Sigmoid colon (tissue), 7 donors: ENCODE measurements around the gene ZFAND3. TPM values are rescaled to one million over a fixed set of nuclear protein-coding genes. Genes with fewer than 3 reads are reported as not detected.

ENCODE experiments used
- DNase-seq: peaks from one replicate; pipeline ENCODE4 v3.0.0-alpha.2; 2019
- H3K27ac ChIP-seq, 4 donors: fragments of 200-600 bp; sonication (generic); one replicate each; pipeline ENCODE4 v1.5.1; 2016 to 2019; ENCODE audit warnings: mild to moderate bottlenecking in 1 of 4
- H3K27me3 ChIP-seq, 3 donors: fragments of 200-600 bp; sonication (generic); one replicate each; pipeline ENCODE4 v1.5.1; 2019; ENCODE audit warnings: mild to moderate bottlenecking in 1 of 3
- H3K36me3 ChIP-seq, 4 donors: fragments of 200-600 bp; sonication (generic); one replicate each; pipeline ENCODE4 v1.5.1; 2016 to 2019
- H3K4me1 ChIP-seq, 4 donors: fragments of 200-600 bp; sonication (generic); one replicate each; pipeline ENCODE4 v1.5.1; 2017 to 2019
- H3K4me3 ChIP-seq, 4 donors: fragments of 200-600 bp; sonication (generic); one replicate each; pipeline ENCODE4 v1.5.1; 2017 to 2019; ENCODE audit warnings: mild to moderate bottlenecking in 2 of 4, moderate library complexity in 1 of 4
- H3K9me3 ChIP-seq, 4 donors: fragments of 200-600 bp in 3 of 4; sonication (generic) in 3 of 4; one replicate each; pipeline versions ENCODE4 v1.5.1 to v1.6.1; 2013 to 2019
- EP300 ChIP-seq, 4 donors: sonication (generic); formaldehyde crosslinking; IDR thresholded peaks; one replicate each; pipeline ENCODE4 v1.6.1; 2017; ENCODE audit warnings: antibody characterized with exemption in 4 of 4
- POLR2A ChIP-seq, 2 donors: fragments of 450-650 bp; IDR thresholded peaks; one replicate each; pipeline ENCODE4 v1.6.1; 2016; ENCODE audit warnings: antibody characterized with exemption in 2 of 2, mild to moderate bottlenecking in 2 of 2, moderate library complexity in 2 of 2
- POLR2AphosphoS5 ChIP-seq, 4 donors: sonication (generic); formaldehyde crosslinking; IDR thresholded peaks; one replicate each; pipeline ENCODE4 v1.6.1; 2017; ENCODE audit warnings: antibody characterized with exemption in 4 of 4
- WGBS, 2 donors: extraction: QIAGEN DNeasy Blood & Tissue Kit; methylation state at CpG; one replicate each; pipeline ENCODE4 v1.1.7; 2013; 5-methylcytosine and 5-hydroxymethylcytosine counted together
- intact Hi-C: fragments of 100-400 bp; cut with DNase I; formaldehyde crosslinking; loops from one replicate; pipeline ENCODE4 v1.15.1; 2023
- polyA plus RNA-seq, 3 donors: library from polyadenylated mRNA; stranded (reverse); fragments of 200-250 nt; gene quantifications; one replicate each; pipeline ENCODE4 v1.2.3, GENCODE V29; 2013
- total RNA-seq, 4 donors: library from RNA; depleted of rRNA; stranded (reverse); fragments of >200 nt; gene quantifications; one replicate each; pipeline ENCODE4 v1.1.0, GENCODE V29; 2016
- TF ChIP-seq, protein P1 (sequence below), 4 experiments: fragments of 450-650 bp in 3 of 4; fragments of 200-600 bp in 1 of 4; IDR thresholded peaks; one replicate each; pipeline ENCODE4 v1.5.1; 2016 to 2019; ENCODE audit warnings: antibody characterized with exemption in 4 of 4, mild to moderate bottlenecking in 3 of 4, moderate library complexity in 2 of 4
- donor health status: healthy with polysubstance abuse.
- donor health status: Bipolar disorder and iron deficiency.
- donor health status: healthy.

The ZFAND3 gene
- total and polyA plus RNA-seq, 7 donors = 32.4 to 54.8 (median 39.0) TPM

- no peak overlapping the region for H3K27ac ChIP-seq
- peaks cover 0 to 58% (median 41%) of the 10 kb centered on the region in 4 donors for H3K4me1 ChIP-seq
- no peak for DNase-seq
- WGBS, 2 donors = 85 to 94% methylated on average over 2 of the region's 2 CpGs
- H3K36me3 ChIP-seq = no peaks in the 10 kb centered on the region
- TF ChIP-seq EP300 (IDR thresholded peaks at IDR 0.05) = no peak
- TF ChIP-seq POLR2AphosphoS5 (IDR thresholded peaks at IDR 0.05) = no peak
- TF ChIP-seq POLR2A (IDR thresholded peaks at IDR 0.05) = no peak
- TF ChIP-seq, protein P1, sequence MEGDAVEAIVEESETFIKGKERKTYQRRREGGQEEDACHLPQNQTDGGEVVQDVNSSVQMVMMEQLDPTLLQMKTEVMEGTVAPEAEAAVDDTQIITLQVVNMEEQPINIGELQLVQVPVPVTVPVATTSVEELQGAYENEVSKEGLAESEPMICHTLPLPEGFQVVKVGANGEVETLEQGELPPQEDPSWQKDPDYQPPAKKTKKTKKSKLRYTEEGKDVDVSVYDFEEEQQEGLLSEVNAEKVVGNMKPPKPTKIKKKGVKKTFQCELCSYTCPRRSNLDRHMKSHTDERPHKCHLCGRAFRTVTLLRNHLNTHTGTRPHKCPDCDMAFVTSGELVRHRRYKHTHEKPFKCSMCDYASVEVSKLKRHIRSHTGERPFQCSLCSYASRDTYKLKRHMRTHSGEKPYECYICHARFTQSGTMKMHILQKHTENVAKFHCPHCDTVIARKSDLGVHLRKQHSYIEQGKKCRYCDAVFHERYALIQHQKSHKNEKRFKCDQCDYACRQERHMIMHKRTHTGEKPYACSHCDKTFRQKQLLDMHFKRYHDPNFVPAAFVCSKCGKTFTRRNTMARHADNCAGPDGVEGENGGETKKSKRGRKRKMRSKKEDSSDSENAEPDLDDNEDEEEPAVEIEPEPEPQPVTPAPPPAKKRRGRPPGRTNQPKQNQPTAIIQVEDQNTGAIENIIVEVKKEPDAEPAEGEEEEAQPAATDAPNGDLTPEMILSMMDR (IDR thresholded peaks at IDR 0.05) = no peak
- H3K4me3 ChIP-seq = no peak overlapping the region
- intact Hi-C loops = no loop called here
- H3K27me3 ChIP-seq = no peaks in the 10 kb centered on the region
- no peaks in the 10 kb centered on the region for H3K9me3 ChIP-seq
Measured at GRCh38 chr6:37994223-37994622, 174.7 kb downstream of the ZFAND3 start.

DNA sequence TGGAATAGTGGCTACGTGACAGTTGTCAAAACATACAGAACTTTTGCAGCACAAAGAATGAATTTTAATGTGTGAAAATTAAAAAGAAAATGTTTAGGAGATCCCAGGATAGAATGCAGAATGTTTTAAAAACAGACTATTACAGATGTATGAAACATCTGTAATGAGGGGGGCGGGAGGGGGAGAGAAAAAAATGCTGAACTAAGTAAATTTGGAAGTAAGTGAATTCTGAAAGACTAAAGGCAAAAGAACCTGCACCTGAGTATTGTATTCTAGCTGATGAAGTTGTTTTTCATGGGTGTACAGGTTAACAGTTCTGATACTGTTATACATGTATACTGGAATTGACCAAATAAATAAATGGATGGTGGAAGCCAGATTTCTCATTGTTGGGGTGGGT is 178.8 kb downstream of the ZFAND3 start:
- Histone ChIP-seq H3K27me3 (no peaks in the 10 kb centered on the region), H3K36me3 (no peaks in the 10 kb centered on the region), H3K4me3 (no peak overlapping the region), H3K4me1 (peaks cover 0 to 36% (median 22%) of the 10 kb centered on the region in 4 donors), H3K27ac (no peak overlapping the region), H3K9me3 (no peaks in the 10 kb centered on the region)
- TF ChIP-seq EP300 (IDR thresholded peaks at IDR 0.05) (no peak), POLR2AphosphoS5 (IDR thresholded peaks at IDR 0.05) (no peak), POLR2A (IDR thresholded peaks at IDR 0.05) (no peak)
- TF ChIP-seq, protein P1 (IDR thresholded peaks at IDR 0.05) = no peak
- intact Hi-C loops = no loop called here
- DNase-seq = no peak
- 95 to 99% methylated on average over 2 of the region's 2 CpGs for WGBS, 2 donors

DNA sequence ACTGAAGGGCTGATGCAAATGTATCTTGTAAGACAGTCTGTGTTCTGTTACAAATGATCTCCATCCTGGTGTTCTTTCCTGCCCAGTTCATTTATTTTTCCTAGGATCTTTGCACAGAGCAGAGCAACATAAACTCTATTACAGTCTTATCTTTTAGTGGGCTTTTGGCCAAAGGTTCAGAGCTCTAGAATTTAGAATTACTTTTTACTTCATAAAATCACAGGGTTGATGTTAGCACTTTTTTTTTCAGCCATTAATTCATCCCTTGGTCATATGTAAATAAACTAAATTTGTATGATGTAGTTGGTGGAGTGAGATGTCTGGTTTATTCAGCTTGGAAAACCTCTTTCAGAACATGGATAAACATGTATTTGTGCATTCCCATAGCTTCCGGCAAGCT is 181.9 kb downstream of the ZFAND3 start:
- no peaks in the 10 kb centered on the region for H3K36me3 ChIP-seq
- DNase-seq = no peak
- TF ChIP-seq POLR2AphosphoS5 (IDR thresholded peaks at IDR 0.05) (no peak), EP300 (IDR thresholded peaks at IDR 0.05) (no peak), POLR2A (IDR thresholded peaks at IDR 0.05) (no peak)
- TF ChIP-seq, protein P1 (IDR thresholded peaks at IDR 0.05) = no peak
- no peak overlapping the region for H3K27ac ChIP-seq
- H3K9me3 ChIP-seq = no peaks in the 10 kb centered on the region
- intact Hi-C loops = no loop called here
- no peaks in the 10 kb centered on the region for H3K27me3 ChIP-seq
- WGBS, 2 donors = 85 to 87% methylated on average over 1 of the region's 1 CpG
- no peak overlapping the region for H3K4me3 ChIP-seq
- H3K4me1 ChIP-seq = peaks cover 0 to 24% (median 10%) of the 10 kb centered on the region in 4 donors

- DNase-seq = no peak
- WGBS, 2 donors = 97% methylated on average over 2 of the region's 2 CpGs
- Histone ChIP-seq H3K27ac (no peak overlapping the region), H3K9me3 (no peaks in the 10 kb centered on the region), H3K4me3 (no peak overlapping the region), H3K36me3 (no peaks in the 10 kb centered on the region), H3K4me1 (peaks cover 0 to 31% (median 15%) of the 10 kb centered on the region in 4 donors), H3K27me3 (no peaks in the 10 kb centered on the region)
- no peak for TF ChIP-seq POLR2AphosphoS5 (IDR thresholded peaks at IDR 0.05)
- no peak for TF ChIP-seq POLR2A (IDR thresholded peaks at IDR 0.05)
- TF ChIP-seq EP300 (IDR thresholded peaks at IDR 0.05) = no peak
- TF ChIP-seq, protein P1 (IDR thresholded peaks at IDR 0.05) = no peak
- intact Hi-C loops = no loop called here
Measured at GRCh38 chr6:38004908-38005307, 185.4 kb downstream of the ZFAND3 start.

DNA sequence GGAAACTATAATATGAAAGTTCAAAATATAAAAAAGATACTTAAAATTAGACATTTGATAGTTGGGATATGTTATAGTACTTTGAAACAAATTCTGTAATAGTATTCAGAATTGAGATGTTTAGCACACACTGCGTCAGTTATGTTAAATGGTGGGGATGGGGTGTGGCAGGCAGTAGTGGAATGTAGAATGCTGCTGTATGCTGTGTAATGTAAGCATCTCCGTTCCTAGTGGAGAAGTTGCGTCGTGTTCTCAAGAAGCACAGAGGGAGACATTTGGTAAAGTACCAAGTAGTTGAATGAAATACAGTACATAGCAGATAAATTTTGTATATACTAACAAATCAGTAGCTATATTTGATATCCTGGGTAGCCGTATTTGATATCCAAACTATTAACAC is 192.4 kb downstream of the ZFAND3 start:
- Histone ChIP-seq H3K4me3 (no peak overlapping the region), H3K27me3 (no peaks in the 10 kb centered on the region), H3K9me3 (no peaks in the 10 kb centered on the region), H3K36me3 (no peaks in the 10 kb centered on the region), H3K4me1 (peaks cover 0 to 38% (median 24%) of the 10 kb centered on the region in 4 donors), H3K27ac (no peak overlapping the region)
- TF ChIP-seq EP300 (IDR thresholded peaks at IDR 0.05) (no peak), POLR2AphosphoS5 (IDR thresholded peaks at IDR 0.05) (no peak)
- WGBS, 2 donors = 83 to 84% methylated on average over 5 of the region's 5 CpGs
- DNase-seq = no peak
- intact Hi-C loops = loop anchor here (10.0 kb wide), 2 partner anchors 197 to 227 kb away; partner anchors contain the start of gene ZFAND3
